ENCODE results near the gene COL4A3. TPM values are rescaled to one million over a fixed set of nuclear protein-coding genes. Genes with fewer than 3 reads are reported as not detected.

Gene COL4A3
- total and polyA plus RNA-seq, 2 experiments from 2014 or later, result 0.29 TPM; not detected in 1

DNA sequence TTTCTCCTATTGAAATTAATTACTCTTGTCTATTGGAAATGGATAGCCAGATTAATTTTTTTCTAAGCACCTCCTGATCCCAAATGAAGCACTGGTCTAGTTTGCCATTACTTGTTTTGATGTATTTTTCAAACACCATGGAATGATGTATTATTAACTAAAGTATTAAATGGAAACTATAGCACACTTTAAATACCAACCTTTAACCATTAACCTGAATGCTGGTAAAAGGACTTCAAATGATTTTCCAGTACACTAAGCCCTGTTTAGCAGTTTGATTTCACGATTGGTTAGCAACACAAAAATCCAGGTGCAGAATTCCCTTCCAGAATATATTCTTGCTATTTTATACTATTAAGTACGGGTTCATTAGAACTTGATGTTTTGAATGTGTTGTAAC lies 37.3 kb downstream of the COL4A3 start:
- H3K27me3 ChIP-seq, result no peaks in the 10 kb centered on the region
- H3K27ac ChIP-seq, result no peak overlapping the region
- H3K4me1 ChIP-seq (ENCODE audit: low read depth), result no peaks in the 10 kb centered on the region
- TF ChIP-seq, protein P1, sequence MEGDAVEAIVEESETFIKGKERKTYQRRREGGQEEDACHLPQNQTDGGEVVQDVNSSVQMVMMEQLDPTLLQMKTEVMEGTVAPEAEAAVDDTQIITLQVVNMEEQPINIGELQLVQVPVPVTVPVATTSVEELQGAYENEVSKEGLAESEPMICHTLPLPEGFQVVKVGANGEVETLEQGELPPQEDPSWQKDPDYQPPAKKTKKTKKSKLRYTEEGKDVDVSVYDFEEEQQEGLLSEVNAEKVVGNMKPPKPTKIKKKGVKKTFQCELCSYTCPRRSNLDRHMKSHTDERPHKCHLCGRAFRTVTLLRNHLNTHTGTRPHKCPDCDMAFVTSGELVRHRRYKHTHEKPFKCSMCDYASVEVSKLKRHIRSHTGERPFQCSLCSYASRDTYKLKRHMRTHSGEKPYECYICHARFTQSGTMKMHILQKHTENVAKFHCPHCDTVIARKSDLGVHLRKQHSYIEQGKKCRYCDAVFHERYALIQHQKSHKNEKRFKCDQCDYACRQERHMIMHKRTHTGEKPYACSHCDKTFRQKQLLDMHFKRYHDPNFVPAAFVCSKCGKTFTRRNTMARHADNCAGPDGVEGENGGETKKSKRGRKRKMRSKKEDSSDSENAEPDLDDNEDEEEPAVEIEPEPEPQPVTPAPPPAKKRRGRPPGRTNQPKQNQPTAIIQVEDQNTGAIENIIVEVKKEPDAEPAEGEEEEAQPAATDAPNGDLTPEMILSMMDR (IDR thresholded peaks at IDR 0.05; ENCODE audit: low read depth, low read length), result no peak
- no peak for DNase-seq (ENCODE audit: low read depth in 1 of 2, low spot score in 1 of 2)
- H3K36me3 ChIP-seq, result no peaks in the 10 kb centered on the region
- no peak overlapping the region for H3K4me3 ChIP-seq
- H3K9me3 ChIP-seq (ENCODE audit: low read depth), result no peaks in the 10 kb centered on the region

DNA sequence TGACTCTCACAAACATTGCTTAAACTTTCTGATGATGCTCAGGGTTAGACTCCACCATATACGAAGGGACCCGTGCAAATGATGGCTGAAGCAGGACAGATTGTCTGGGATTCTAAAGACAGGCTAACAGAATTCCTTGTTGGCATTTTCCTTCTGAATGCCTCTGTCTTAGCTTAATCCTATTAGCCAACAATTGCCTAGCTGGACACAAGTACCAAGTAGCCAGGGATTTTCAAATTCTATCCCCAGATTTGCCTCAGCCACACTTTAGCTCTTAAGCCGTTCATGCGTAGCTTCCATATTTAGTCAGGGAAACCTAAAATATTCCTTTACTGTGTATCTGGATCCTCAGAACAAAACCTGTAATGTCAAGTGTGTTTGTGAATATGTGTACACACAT lies 40.0 kb downstream of the COL4A3 start:
- TF ChIP-seq, protein P1 (IDR thresholded peaks at IDR 0.05; ENCODE audit: low read depth, low read length), result no peak
- no peaks in the 10 kb centered on the region for H3K4me1 ChIP-seq (ENCODE audit: low read depth)
- H3K36me3 ChIP-seq, result no peaks in the 10 kb centered on the region
- no peaks in the 10 kb centered on the region for H3K9me3 ChIP-seq (ENCODE audit: low read depth)
- no peak overlapping the region for H3K27ac ChIP-seq
- no peak for DNase-seq (ENCODE audit: low read depth in 1 of 2, low spot score in 1 of 2)
- H3K27me3 ChIP-seq, result no peaks in the 10 kb centered on the region
- H3K4me3 ChIP-seq, result no peak overlapping the region

DNA sequence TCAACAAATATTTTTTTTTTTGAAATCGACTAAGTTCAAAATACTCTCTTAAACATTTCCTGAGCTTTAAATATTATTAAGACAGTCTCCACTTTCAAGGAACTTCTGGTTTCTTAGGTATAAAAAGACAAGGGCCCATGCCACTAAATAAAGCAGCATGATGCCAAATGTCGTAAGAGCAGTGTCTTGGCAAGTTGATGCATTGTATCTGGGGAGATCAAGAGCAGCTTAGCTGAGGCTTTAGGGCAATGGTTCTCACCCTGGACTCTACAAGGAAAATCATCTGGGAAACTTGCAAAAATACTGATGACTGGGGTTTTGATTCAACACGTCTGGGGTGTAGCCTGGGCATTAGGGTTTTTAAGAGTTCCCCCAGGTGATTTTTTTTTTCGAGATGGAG lies 41.3 kb downstream of the COL4A3 start:
- H3K27me3 ChIP-seq, result no peaks in the 10 kb centered on the region
- H3K9me3 ChIP-seq (ENCODE audit: low read depth), result no peaks in the 10 kb centered on the region
- TF ChIP-seq, protein P1 (IDR thresholded peaks at IDR 0.05; ENCODE audit: low read depth, low read length), result no peak
- no peak for DNase-seq (ENCODE audit: low read depth in 1 of 2, low spot score in 1 of 2)
- H3K4me1 ChIP-seq (ENCODE audit: low read depth), result no peaks in the 10 kb centered on the region
- H3K36me3 ChIP-seq, result no peaks in the 10 kb centered on the region
- no peak overlapping the region for H3K27ac ChIP-seq
- H3K4me3 ChIP-seq, result no peak overlapping the region

DNA sequence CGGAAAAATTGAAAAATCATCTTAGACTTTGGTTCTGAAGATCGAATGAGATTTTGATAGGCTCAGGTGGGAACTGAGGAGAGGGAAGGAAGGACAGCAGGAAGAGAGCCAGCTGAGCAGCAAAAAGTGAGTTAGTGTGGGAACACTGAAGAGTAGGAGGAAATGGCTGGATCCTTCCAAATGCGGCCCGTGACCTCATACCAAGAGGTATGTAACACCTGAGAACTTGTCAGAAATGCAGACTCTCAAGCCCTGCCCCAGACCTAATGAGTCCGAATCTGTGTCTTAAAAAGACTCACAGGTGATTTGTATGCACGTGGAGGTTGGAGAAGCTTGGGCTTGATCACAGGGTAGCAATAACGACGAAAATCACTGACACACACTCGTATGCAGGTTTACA lies 42.0 kb downstream of the COL4A3 start:
- H3K4me3 ChIP-seq, result no peak overlapping the region
- no peaks in the 10 kb centered on the region for H3K4me1 ChIP-seq (ENCODE audit: low read depth)
- no peak overlapping the region for H3K27ac ChIP-seq
- TF ChIP-seq, protein P1 (IDR thresholded peaks at IDR 0.05; ENCODE audit: low read depth, low read length), result no peak
- no peaks in the 10 kb centered on the region for H3K36me3 ChIP-seq
- no peaks in the 10 kb centered on the region for H3K9me3 ChIP-seq (ENCODE audit: low read depth)
- no peak for DNase-seq (ENCODE audit: low read depth in 1 of 2, low spot score in 1 of 2)
- no peaks in the 10 kb centered on the region for H3K27me3 ChIP-seq

DNA sequence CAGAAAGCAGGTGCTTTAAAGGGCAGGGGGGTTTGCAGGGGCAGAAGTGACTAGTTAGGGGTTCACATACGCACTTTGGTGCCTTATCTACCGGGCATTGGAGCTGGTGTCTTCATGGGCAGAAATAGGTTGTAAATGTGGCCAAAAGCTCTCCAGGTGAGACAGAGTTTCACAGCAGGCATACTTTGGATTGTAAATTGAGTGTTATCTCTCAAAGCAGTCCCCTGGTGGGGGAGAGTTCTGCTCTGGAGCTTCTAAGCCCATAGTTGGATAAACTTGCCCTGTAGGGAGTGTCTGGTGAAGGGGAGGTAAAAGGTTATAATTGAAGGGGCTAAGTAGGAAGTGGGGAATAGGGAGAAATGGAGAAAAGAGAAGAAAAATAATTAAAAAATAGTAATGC lies 43.1 kb downstream of the COL4A3 start:
- H3K4me1 ChIP-seq (ENCODE audit: low read depth), result no peaks in the 10 kb centered on the region
- TF ChIP-seq, protein P1 (IDR thresholded peaks at IDR 0.05; ENCODE audit: low read depth, low read length), result no peak
- no peak overlapping the region for H3K27ac ChIP-seq
- H3K9me3 ChIP-seq (ENCODE audit: low read depth), result no peaks in the 10 kb centered on the region
- no peak overlapping the region for H3K4me3 ChIP-seq
- no peaks in the 10 kb centered on the region for H3K27me3 ChIP-seq
- no peaks in the 10 kb centered on the region for H3K36me3 ChIP-seq
- no peak for DNase-seq (ENCODE audit: low read depth in 1 of 2, low spot score in 1 of 2)

DNA sequence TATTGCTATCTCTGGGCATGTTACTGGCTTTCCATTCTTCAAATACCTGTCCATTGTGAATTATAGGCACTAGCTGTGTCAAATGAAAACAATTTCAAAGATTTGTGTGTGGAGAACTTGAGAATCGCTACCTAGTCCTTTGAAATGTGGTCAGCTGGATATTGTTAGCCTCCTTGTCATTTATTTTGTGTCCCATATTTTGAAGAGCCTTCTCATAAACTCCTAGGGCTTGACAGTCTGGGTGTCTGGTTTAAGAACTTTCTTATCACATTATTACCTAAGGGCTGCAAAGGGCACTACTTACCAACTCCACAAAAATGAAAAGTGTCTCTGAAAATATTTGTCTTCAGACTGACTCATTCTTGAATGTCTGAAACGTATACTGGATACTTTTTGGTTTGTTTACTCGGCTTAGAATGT lies 50.2 kb downstream of the COL4A3 start:
- no peak overlapping the region for H3K27ac ChIP-seq
- no peak overlapping the region for H3K4me3 ChIP-seq
- no peaks in the 10 kb centered on the region for H3K9me3 ChIP-seq (ENCODE audit: low read depth)
- peaks cover 6% of the 10 kb centered on the region for H3K4me1 ChIP-seq (ENCODE audit: low read depth)
- H3K36me3 ChIP-seq, result no peaks in the 10 kb centered on the region
- TF ChIP-seq, protein P1 (IDR thresholded peaks at IDR 0.05; ENCODE audit: low read depth, low read length), result no peak
- no peaks in the 10 kb centered on the region for H3K27me3 ChIP-seq
- no peak for DNase-seq (ENCODE audit: low read depth in 1 of 2, low spot score in 1 of 2)
